KOPT-K1 (cell line): Measurements from ENCODE around the gene QRICH2.
A peak's percentile ranks its signal among the peaks of the same experiment; 100 is the strongest.
"Not testable (repeated sequence)": the region's sequence is repeated elsewhere in the genome, so short reads cannot be mapped to it uniquely, and the experiment has no call there.

Experiments
- H3K27ac ChIP-seq: fragments of 200-600 bp; sonication (generic); 2 replicates; pipeline ENCODE4 v1.5.1; 2016; ENCODE audit warnings: antibody characterized with exemption, mild to moderate bottlenecking, low read depth, low read length; ENCODE audit not compliant: poor library complexity, severe bottlenecking
- H3K36me3 ChIP-seq: fragments of 200-600 bp; sonication (generic); 2 replicates; pipeline ENCODE4 v1.5.1; 2017; ENCODE audit warnings: antibody characterized with exemption, mild to moderate bottlenecking, low read length, moderate library complexity; ENCODE audit not compliant: insufficient read depth
- H3K9me3 ChIP-seq: fragments of 200-600 bp; sonication (generic); 2 replicates; pipeline ENCODE4 v1.5.1; 2017; ENCODE audit warnings: antibody characterized with exemption, low read length, mild to moderate bottlenecking; ENCODE audit not compliant: insufficient read depth, poor library complexity, severe bottlenecking

QRICH2 gene

GRCh38 chr17:76240461-76241203, 67.4 kb downstream of the QRICH2 start, which contains the start of gene RNF157:
Gene RNF157, minus strand, starts transcription at chr17:76240493. Its CDS starts 253 bp downstream, at chr17:76240240.
- Histone ChIP-seq H3K36me3 (no peaks in the 10 kb centered on the region), H3K9me3 (no peaks in the 10 kb centered on the region), H3K27ac (peak within 1 kb of the TSS; percentile 62)

DNA sequence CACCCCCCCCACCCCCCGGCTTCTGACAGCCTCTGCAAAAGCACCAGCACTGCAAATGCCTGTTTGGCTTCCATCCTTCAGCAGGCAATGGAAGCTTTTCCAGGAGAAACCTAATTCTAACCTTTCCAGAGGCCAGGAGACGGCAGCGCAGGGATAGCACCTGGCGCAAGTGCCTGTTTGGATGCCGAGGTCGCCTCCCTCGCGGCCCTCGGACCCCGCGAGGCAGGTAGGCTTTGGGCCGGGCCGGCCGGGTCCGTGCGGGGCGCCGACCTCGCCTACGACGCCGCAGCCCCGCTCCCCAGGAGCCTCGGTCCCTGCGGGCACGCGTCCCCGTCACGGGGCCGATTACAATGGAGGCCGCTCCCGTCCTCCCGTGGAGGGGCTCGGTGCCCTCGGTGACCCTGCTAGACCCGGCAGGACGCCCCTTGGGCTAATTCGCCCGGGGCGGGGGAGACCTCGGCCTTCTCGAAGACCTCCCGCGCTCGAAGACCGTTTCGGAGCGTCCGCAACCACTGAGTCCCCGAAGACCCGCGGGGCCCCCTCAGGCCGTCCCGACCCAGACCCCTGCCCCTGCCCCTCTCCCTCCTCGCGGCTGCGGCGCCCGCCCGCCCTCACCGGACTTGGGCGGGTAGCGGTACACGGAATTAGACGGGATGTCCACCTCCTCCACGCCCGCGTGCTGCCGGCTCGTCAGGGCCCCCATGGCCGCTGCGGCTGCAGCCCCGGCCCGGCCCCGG, 68.4 kb downstream of the QRICH2 start:
- Histone ChIP-seq H3K27ac (no peak overlapping the region), H3K36me3 (no peaks in the 10 kb centered on the region), H3K9me3 (no peaks in the 10 kb centered on the region)

GRCh38 chr17:76238847-76239537, 69.1 kb downstream of the QRICH2 start:
- Histone ChIP-seq H3K9me3 (no peaks in the 10 kb centered on the region), H3K36me3 (no peaks in the 10 kb centered on the region), H3K27ac (no peak overlapping the region)

GRCh38 chr17:76237859-76238313, 70.2 kb downstream of the QRICH2 start:
- Histone ChIP-seq H3K27ac (no peak overlapping the region), H3K36me3 (no peaks in the 10 kb centered on the region), H3K9me3 (no peaks in the 10 kb centered on the region)

GRCh38 chr17:76236603-76237002, 71.5 kb downstream of the QRICH2 start:
- no peaks in the 10 kb centered on the region for H3K36me3 ChIP-seq
- no peak overlapping the region for H3K27ac ChIP-seq
- no peaks in the 10 kb centered on the region for H3K9me3 ChIP-seq

GRCh38 chr17:76235883-76236282, 72.2 kb downstream of the QRICH2 start:
- no peaks in the 10 kb centered on the region for H3K9me3 ChIP-seq
- no peaks in the 10 kb centered on the region for H3K36me3 ChIP-seq

DNA sequence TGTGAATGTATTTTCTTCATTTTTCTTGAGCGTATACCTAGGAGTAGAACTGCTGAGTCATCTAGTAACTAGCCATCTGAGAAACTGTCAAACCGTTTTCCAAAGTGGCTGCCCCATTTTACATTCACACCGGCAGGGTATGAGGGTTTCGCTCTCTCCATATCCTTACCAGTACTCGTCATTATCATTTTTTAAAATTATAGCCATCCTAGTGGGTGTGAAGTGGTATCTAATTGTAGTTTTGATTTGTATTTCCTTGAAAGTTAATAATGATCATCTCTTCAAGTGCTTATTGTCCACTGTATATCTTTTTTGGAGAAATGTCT, 73.8 kb downstream of the QRICH2 start:
- no peaks in the 10 kb centered on the region for H3K36me3 ChIP-seq
- no peak overlapping the region for H3K27ac ChIP-seq
- H3K9me3 ChIP-seq, result no peaks in the 10 kb centered on the region

More at GRCh38 chr17:76235883-76236282, 72.2 kb downstream of the QRICH2 start:
- no peak overlapping the region for H3K27ac ChIP-seq

DNA sequence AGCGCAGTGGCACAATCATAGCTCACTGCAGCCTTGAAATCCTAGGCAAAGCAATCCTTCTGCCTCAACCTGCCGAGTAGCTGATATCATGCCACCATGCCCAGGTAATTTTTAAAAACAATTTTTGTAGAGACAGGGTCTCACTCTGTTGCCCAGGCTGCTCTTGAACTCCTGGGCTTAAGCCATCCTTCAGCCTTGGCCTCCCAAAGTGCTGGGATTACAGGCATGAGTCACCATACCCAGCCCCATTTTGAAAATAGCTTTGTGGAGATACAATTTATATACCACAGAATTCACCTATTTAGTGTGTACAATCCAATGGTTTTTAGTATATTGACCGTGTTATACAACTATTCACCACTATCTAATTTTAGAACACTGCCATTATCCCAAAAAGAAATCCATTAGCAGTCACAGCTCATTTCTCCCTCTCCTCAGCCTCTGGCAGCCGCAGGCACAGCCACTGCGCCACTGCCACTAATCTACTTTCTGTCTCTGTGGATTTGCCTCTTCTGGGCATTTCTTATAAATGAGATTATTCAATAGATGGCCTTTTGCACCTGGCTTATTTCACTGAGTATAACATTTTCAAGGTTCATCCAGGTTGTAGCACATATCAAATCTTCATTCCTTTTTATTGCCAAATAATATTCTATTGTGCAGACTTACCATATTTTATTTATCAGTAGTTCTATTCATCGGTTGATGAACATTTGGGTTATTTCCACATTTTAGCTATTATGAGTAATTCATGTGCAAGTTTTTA, 74.3 kb downstream of the QRICH2 start:
- Histone ChIP-seq H3K36me3 (no peaks in the 10 kb centered on the region), H3K27ac (no peak overlapping the region), H3K9me3 (no peaks in the 10 kb centered on the region)

GRCh38 chr17:76232342-76232741, 75.7 kb downstream of the QRICH2 start:
- H3K36me3 ChIP-seq, result no peaks in the 10 kb centered on the region
- no peak overlapping the region for H3K27ac ChIP-seq
- no peaks in the 10 kb centered on the region for H3K9me3 ChIP-seq

- not testable (repeated sequence) for H3K9me3 ChIP-seq, H3K27ac ChIP-seq, H3K36me3 ChIP-seq
These were observed 81.3 kb downstream of the QRICH2 start for GRCh38 chr17:76226749-76227148.

GRCh38 chr17:76225373-76226086, 82.5 kb downstream of the QRICH2 start:
- not testable (repeated sequence) for H3K9me3 ChIP-seq, H3K36me3 ChIP-seq, H3K27ac ChIP-seq
